ENCODE results near the gene HELB. TPM values are rescaled to one million over a fixed set of nuclear protein-coding genes. Genes with fewer than 3 reads are reported as not detected.

HELB gene
- total RNA-seq, 1 donor from 2014 or later, result 2.5 TPM

DNA sequence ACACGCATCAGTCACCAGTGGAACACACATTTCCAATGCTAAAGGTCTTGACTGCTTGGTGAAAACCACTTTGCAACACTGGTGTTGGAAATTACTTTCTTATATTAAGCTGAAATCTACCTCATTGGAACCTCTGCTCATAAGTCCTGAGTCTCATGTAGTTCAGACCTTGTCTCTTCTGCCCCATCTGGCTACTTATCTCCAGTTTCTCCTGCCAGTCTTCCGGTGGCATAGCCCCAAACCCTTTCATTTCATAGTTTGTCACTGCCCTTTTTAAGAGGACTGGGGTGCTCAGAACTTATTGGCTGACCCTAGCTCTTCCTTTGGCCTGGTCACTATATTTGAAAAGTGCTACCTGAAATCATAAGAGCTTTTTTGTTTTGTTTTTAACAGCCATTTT, 43.7 kb downstream of the HELB start:
- H3K27me3 Mint-ChIP-seq (ENCODE audit: unreplicated experiment), result no peaks in the 10 kb centered on the region
- TF ChIP-seq, protein P1, sequence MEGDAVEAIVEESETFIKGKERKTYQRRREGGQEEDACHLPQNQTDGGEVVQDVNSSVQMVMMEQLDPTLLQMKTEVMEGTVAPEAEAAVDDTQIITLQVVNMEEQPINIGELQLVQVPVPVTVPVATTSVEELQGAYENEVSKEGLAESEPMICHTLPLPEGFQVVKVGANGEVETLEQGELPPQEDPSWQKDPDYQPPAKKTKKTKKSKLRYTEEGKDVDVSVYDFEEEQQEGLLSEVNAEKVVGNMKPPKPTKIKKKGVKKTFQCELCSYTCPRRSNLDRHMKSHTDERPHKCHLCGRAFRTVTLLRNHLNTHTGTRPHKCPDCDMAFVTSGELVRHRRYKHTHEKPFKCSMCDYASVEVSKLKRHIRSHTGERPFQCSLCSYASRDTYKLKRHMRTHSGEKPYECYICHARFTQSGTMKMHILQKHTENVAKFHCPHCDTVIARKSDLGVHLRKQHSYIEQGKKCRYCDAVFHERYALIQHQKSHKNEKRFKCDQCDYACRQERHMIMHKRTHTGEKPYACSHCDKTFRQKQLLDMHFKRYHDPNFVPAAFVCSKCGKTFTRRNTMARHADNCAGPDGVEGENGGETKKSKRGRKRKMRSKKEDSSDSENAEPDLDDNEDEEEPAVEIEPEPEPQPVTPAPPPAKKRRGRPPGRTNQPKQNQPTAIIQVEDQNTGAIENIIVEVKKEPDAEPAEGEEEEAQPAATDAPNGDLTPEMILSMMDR (IDR thresholded peaks at IDR 0.05), result no peak
- H3K27ac Mint-ChIP-seq (ENCODE audit: unreplicated experiment), result no peak overlapping the region
- no peak for DNase-seq (ENCODE audit: extremely low spot score, unreplicated experiment)
- no peak overlapping the region for H3K4me3 Mint-ChIP-seq (ENCODE audit: unreplicated experiment)
- H3K36me3 Mint-ChIP-seq (ENCODE audit: unreplicated experiment), result peaks cover 37% of the 10 kb centered on the region
- H3K9me3 Mint-ChIP-seq (ENCODE audit: unreplicated experiment), result peaks cover 21% of the 10 kb centered on the region
- H3K4me1 Mint-ChIP-seq (ENCODE audit: unreplicated experiment), result no peaks in the 10 kb centered on the region

DNA sequence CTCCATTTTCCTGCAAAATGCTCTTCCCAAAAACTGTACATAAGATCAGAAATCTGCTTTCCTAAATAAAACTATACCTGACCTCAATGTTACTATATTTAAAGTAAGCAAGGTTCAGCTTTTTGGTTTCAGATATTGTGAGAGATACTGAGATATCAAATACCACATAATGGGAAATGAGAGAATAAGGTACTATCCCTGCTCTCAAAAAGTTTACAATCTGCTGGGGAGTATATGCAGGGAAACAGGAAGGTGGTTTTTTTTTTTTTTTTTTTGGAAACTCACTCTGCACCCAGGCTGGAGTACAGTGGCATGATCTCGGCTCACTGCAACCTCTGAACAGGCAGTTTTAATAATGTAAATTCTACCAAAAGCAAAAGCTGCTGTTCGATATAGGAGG, 49.0 kb downstream of the HELB start:
- Mint-ChIP-seq H3K9me3 (ENCODE audit: unreplicated experiment) (no peaks in the 10 kb centered on the region), H3K27me3 (ENCODE audit: unreplicated experiment) (no peaks in the 10 kb centered on the region), H3K4me3 (ENCODE audit: unreplicated experiment) (no peak overlapping the region), H3K27ac (ENCODE audit: unreplicated experiment) (no peak overlapping the region), H3K36me3 (ENCODE audit: unreplicated experiment) (peaks cover 5% of the 10 kb centered on the region), H3K4me1 (ENCODE audit: unreplicated experiment) (no peaks in the 10 kb centered on the region)
- TF ChIP-seq, protein P1 (IDR thresholded peaks at IDR 0.05), result no peak
- no peak for DNase-seq (ENCODE audit: extremely low spot score, unreplicated experiment)

DNA sequence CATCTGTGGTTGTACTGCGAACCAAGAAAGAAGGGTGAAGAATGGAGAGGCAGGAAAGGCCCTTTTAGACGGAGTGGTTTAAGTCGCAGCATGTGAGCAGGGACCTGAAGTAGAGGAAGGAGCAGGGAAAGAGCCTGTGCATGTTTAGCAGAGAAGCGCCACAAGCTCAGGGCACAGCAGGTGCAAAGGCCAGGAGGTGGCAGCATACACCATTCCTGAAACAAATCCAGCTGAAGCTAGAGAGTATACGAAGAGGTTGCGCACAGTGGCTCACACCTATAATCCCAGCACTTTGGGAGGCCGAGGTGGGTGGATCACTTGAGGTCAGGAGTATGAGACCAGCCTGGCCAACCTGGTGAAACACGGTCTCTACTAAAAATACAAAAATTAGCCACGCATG, 49.9 kb downstream of the HELB start:
- Mint-ChIP-seq H3K27ac (ENCODE audit: unreplicated experiment) (no peak overlapping the region), H3K27me3 (ENCODE audit: unreplicated experiment) (no peaks in the 10 kb centered on the region), H3K4me3 (ENCODE audit: unreplicated experiment) (no peak overlapping the region), H3K4me1 (ENCODE audit: unreplicated experiment) (no peaks in the 10 kb centered on the region), H3K9me3 (ENCODE audit: unreplicated experiment) (no peaks in the 10 kb centered on the region), H3K36me3 (ENCODE audit: unreplicated experiment) (peaks cover 5% of the 10 kb centered on the region)
- TF ChIP-seq, protein P1 (IDR thresholded peaks at IDR 0.05), result peak; percentile 57
- no peak for DNase-seq (ENCODE audit: extremely low spot score, unreplicated experiment)

DNA sequence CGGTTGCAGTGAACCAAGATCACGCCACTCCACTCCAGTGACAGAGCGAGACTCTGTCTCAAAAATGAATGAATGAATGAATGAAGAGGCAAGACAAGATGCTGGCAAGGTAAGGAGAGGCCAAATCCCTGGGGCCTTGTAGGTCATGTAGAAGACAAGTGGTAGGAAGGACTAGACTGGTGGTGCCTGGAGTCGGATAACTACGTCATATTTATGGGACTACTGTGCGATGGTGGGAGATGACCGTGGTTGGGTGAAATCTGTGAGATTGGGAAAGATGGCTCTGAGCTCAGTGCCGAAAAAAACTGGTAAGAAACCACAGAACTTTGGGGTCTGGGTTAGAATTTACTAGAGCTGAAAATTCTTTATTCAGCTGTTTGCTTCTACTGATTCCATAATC, 50.6 kb downstream of the HELB start:
- no peak for DNase-seq (ENCODE audit: extremely low spot score, unreplicated experiment)
- H3K27me3 Mint-ChIP-seq (ENCODE audit: unreplicated experiment), result no peaks in the 10 kb centered on the region
- H3K27ac Mint-ChIP-seq (ENCODE audit: unreplicated experiment), result no peak overlapping the region
- no peaks in the 10 kb centered on the region for H3K4me1 Mint-ChIP-seq (ENCODE audit: unreplicated experiment)
- TF ChIP-seq, protein P1 (IDR thresholded peaks at IDR 0.05), result no peak
- H3K4me3 Mint-ChIP-seq (ENCODE audit: unreplicated experiment), result no peak overlapping the region
- H3K9me3 Mint-ChIP-seq (ENCODE audit: unreplicated experiment), result no peaks in the 10 kb centered on the region
- peaks cover 5% of the 10 kb centered on the region for H3K36me3 Mint-ChIP-seq (ENCODE audit: unreplicated experiment)

DNA sequence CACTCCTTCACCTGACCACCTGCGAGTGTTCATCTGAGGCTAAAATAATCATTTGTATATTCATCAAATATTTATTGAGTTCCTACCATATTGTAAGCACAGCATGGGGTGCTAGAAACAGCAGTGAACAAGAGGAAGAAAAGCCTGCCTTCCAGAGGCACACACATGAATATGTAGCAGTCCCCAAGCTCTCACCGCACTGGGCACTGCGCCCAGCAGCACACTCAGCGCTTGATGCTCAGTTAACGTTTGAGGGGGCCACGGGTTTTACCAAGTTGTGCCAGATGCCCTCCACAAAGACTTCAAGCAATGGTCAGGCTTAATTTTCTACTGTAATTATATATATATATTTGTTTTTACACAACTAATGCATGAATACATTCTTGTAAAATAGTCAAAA, 52.0 kb downstream of the HELB start:
- H3K36me3 Mint-ChIP-seq (ENCODE audit: unreplicated experiment), result peaks cover 2% of the 10 kb centered on the region
- no peak for DNase-seq (ENCODE audit: extremely low spot score, unreplicated experiment)
- no peaks in the 10 kb centered on the region for H3K9me3 Mint-ChIP-seq (ENCODE audit: unreplicated experiment)
- no peak overlapping the region for H3K4me3 Mint-ChIP-seq (ENCODE audit: unreplicated experiment)
- H3K27me3 Mint-ChIP-seq (ENCODE audit: unreplicated experiment), result no peaks in the 10 kb centered on the region
- no peak overlapping the region for H3K27ac Mint-ChIP-seq (ENCODE audit: unreplicated experiment)
- TF ChIP-seq, protein P1 (IDR thresholded peaks at IDR 0.05), result no peak
- no peaks in the 10 kb centered on the region for H3K4me1 Mint-ChIP-seq (ENCODE audit: unreplicated experiment)
